Mesenchymal stem cell (in vitro differentiated cells and primary cell): Measurements from ENCODE around the gene RBM12.

Source experiments
- DNase-seq: peaks from one replicate; pipeline ENCODE4 v3.0.0-alpha.2; 2013
- H2AFZ ChIP-seq: one replicate; pipeline ENCODE4 v1.6.1; 2013; ENCODE audit warnings: low read depth, mild to moderate bottlenecking, control low read depth, inconsistent platforms, low read length, moderate library complexity
- H2AK5ac ChIP-seq: 2 replicates; pipeline ENCODE4 v1.6.1; 2013; ENCODE audit warnings: low read length, moderate library complexity, mild to moderate bottlenecking, inconsistent platforms; ENCODE audit not compliant: severe bottlenecking
- H2BK120ac ChIP-seq: one replicate; pipeline ENCODE4 v1.6.1; 2013; ENCODE audit warnings: low read depth, mild to moderate bottlenecking, inconsistent platforms, low read length, moderate library complexity
- H2BK12ac ChIP-seq, 2 experiments: one replicate each; pipeline ENCODE4 v1.6.1; 2013; ENCODE audit warnings: inconsistent platforms in 2 of 2, low read length in 2 of 2, mild to moderate bottlenecking in 2 of 2, moderate library complexity in 2 of 2, control low read depth in 1 of 2
- H2BK15ac ChIP-seq: one replicate; pipeline ENCODE4 v1.6.1; 2013; ENCODE audit warnings: mild to moderate bottlenecking, low read depth, inconsistent platforms; ENCODE audit not compliant: poor library complexity, severe bottlenecking
- H2BK5ac ChIP-seq: 2 replicates; pipeline ENCODE4 v1.6.1; 2013; ENCODE audit warnings: low read depth, mild to moderate bottlenecking, low read length, control low read depth, inconsistent platforms; ENCODE audit not compliant: poor library complexity, severe bottlenecking
- H3K14ac ChIP-seq, 2 experiments: one replicate each; pipeline ENCODE4 v1.6.1; 2013; ENCODE audit warnings: inconsistent platforms in 2 of 2, low read length in 2 of 2, control low read depth in 1 of 2, mild to moderate bottlenecking in 1 of 2, moderate library complexity in 1 of 2
- H3K18ac ChIP-seq, 2 experiments: one replicate each; pipeline ENCODE4 v1.6.1; 2013; ENCODE audit warnings: inconsistent platforms in 2 of 2, low read length in 2 of 2, control low read depth in 1 of 2, low read depth in 1 of 2, mild to moderate bottlenecking in 1 of 2
- H3K23ac ChIP-seq, 2 experiments: one replicate each; pipeline ENCODE4 v1.6.1; 2013; ENCODE audit warnings: inconsistent platforms in 2 of 2, low read length in 2 of 2, mild to moderate bottlenecking in 2 of 2, moderate library complexity in 2 of 2, control low read depth in 1 of 2
- H3K27ac ChIP-seq: 2 replicates; pipeline ENCODE4 v1.5.1; 2013; ENCODE audit warnings: mild to moderate bottlenecking, moderate library complexity, low read length, control low read depth, inconsistent platforms; ENCODE audit not compliant: poor library complexity, severe bottlenecking
- H3K27me3 ChIP-seq, 2 experiments: 2 replicates each; pipeline versions ENCODE4 v1.6.1 to v1.7.0; 2013; ENCODE audit warnings: low read length in 2 of 2, mild to moderate bottlenecking in 2 of 2, moderate library complexity in 2 of 2, control low read depth in 1 of 2, inconsistent platforms in 1 of 2; ENCODE audit not compliant: control insufficient read depth in 1 of 2, insufficient read depth in 1 of 2
- H3K36me3 ChIP-seq, 2 experiments: 2 replicates each; pipeline versions ENCODE4 v1.6.1 to v1.7.0; 2013; ENCODE audit warnings: low read length in 2 of 2, control low read depth in 1 of 2, inconsistent platforms in 1 of 2, low read depth in 1 of 2, mild to moderate bottlenecking in 1 of 2; ENCODE audit not compliant: insufficient read depth in 2 of 2, control insufficient read depth in 1 of 2
- H3K4ac ChIP-seq, 2 experiments: one replicate each; pipeline ENCODE4 v1.6.1; 2013; ENCODE audit warnings: inconsistent platforms in 2 of 2, low read length in 2 of 2, mild to moderate bottlenecking in 2 of 2, moderate library complexity in 2 of 2, control low read depth in 1 of 2, low read depth in 1 of 2
- H3K4me1 ChIP-seq: 2 replicates; pipeline ENCODE4 v1.6.1; 2013; ENCODE audit warnings: low read depth, low read length, control low read depth; ENCODE audit not compliant: control insufficient read depth, insufficient read depth
- H3K4me2 ChIP-seq: 2 replicates; pipeline ENCODE4 v1.6.1; 2013; ENCODE audit warnings: low read length, mild to moderate bottlenecking, inconsistent platforms; ENCODE audit not compliant: poor library complexity, severe bottlenecking
- H3K4me3 ChIP-seq, 2 experiments: 2 replicates each; pipeline versions ENCODE4 v1.5.1 to v1.7.0; 2013; ENCODE audit warnings: low read length in 2 of 2, mild to moderate bottlenecking in 2 of 2, control low read depth in 1 of 2, low read depth in 1 of 2; ENCODE audit not compliant: insufficient read depth in 1 of 2
- H3K79me1 ChIP-seq: replicated peaks from 2 replicates; pipeline ENCODE4 v1.6.1; 2013; ENCODE audit warnings: mild to moderate bottlenecking, control low read depth, low read length, inconsistent platforms; ENCODE audit not compliant: poor library complexity, severe bottlenecking
- H3K9ac ChIP-seq: 2 replicates; pipeline ENCODE4 v1.7.0; 2013; ENCODE audit warnings: mild to moderate bottlenecking, low read length, moderate library complexity
- H3K9me3 ChIP-seq: 2 replicates; pipeline ENCODE4 v1.7.0; 2013; ENCODE audit warnings: mild to moderate bottlenecking, low read length; ENCODE audit not compliant: control insufficient read depth
- H4K8ac ChIP-seq: one replicate; pipeline ENCODE4 v1.6.1; 2013; ENCODE audit warnings: inconsistent platforms, mild to moderate bottlenecking, low read length, moderate library complexity
- H4K91ac ChIP-seq: one replicate; pipeline ENCODE4 v1.6.1; 2013; ENCODE audit warnings: mild to moderate bottlenecking, low read length, inconsistent platforms
- WGBS: methylation state at CpG from one replicate; pipeline ENCODE4 v1.1.7; 2013; ENCODE audit warnings: mixed read lengths; 5-methylcytosine and 5-hydroxymethylcytosine counted together

RBM12 gene

GRCh38 chr20:35650632-35651031 is 14.1 kb downstream of the RBM12 start:
- Histone ChIP-seq H3K27me3 (no peaks in the 10 kb centered on the region), H2BK12ac (no peak overlapping the region), H3K9ac (no peak overlapping the region), H3K4me3 (no peak overlapping the region), H2BK15ac (no peak overlapping the region), H3K4ac (no peak overlapping the region), H2AK5ac (no peak overlapping the region), H2BK5ac (no peak overlapping the region), H3K18ac (no peak overlapping the region), H2BK120ac (no peak overlapping the region), H3K4me1 (peaks cover 2% of the 10 kb centered on the region), H3K23ac (no peak overlapping the region), H2AFZ (no peak overlapping the region), H3K9me3 (no peaks in the 10 kb centered on the region), H3K79me1 (peaks cover 6% of the 10 kb centered on the region), H3K27ac (no peak overlapping the region), H4K91ac (no peak overlapping the region), H3K36me3 (peaks cover 28 to 46% of the 10 kb centered on the region in 2 experiments), H4K8ac (no peak overlapping the region), H3K14ac (no peak overlapping the region), H3K4me2 (no peak overlapping the region)
- WGBS, result no CpG with 5 or more reads among the region's 3 CpGs
- DNase-seq, result no peak

- H3K4ac ChIP-seq, result no peak overlapping the region
- H3K4me3 ChIP-seq, result no peak overlapping the region
- H3K9me3 ChIP-seq, result no peaks in the 10 kb centered on the region
- H2BK15ac ChIP-seq, result no peak overlapping the region
- H3K9ac ChIP-seq, result no peak overlapping the region
- no peak overlapping the region for H4K8ac ChIP-seq
- H2BK5ac ChIP-seq, result no peak overlapping the region
- peaks cover 2% of the 10 kb centered on the region for H3K4me1 ChIP-seq
- H3K79me1 ChIP-seq, result peaks cover 6% of the 10 kb centered on the region
- no peak overlapping the region for H3K4me2 ChIP-seq
- H4K91ac ChIP-seq, result no peak overlapping the region
- H2BK120ac ChIP-seq, result no peak overlapping the region
- no peak overlapping the region for H2AFZ ChIP-seq
- H3K14ac ChIP-seq, result no peak overlapping the region
- no peak overlapping the region for H3K27ac ChIP-seq
- H3K27me3 ChIP-seq, result no peaks in the 10 kb centered on the region
- no peak overlapping the region for H3K23ac ChIP-seq
- no peak for DNase-seq
- H2AK5ac ChIP-seq, result no peak overlapping the region
- H2BK12ac ChIP-seq, result no peak overlapping the region
- peaks cover 14 to 34% of the 10 kb centered on the region in 2 experiments for H3K36me3 ChIP-seq
- no peak overlapping the region for H3K18ac ChIP-seq
These were observed 15.9 kb downstream of the RBM12 start for GRCh38 chr20:35648836-35649235.

- no peak for DNase-seq
- Histone ChIP-seq H2AFZ (no peak overlapping the region), H2BK12ac (no peak overlapping the region), H2BK120ac (no peak overlapping the region), H4K91ac (no peak overlapping the region), H3K4ac (no peak overlapping the region), H3K27ac (no peak overlapping the region), H3K9me3 (no peaks in the 10 kb centered on the region), H3K18ac (no peak overlapping the region), H3K4me3 (no peak overlapping the region), H3K14ac (no peak overlapping the region), H3K36me3 (peaks cover 9 to 16% of the 10 kb centered on the region in 2 experiments), H3K9ac (no peak overlapping the region), H4K8ac (no peak overlapping the region), H2BK5ac (no peak overlapping the region), H3K79me1 (peaks cover 20% of the 10 kb centered on the region), H2BK15ac (no peak overlapping the region), H2AK5ac (no peak overlapping the region), H3K23ac (no peak overlapping the region), H3K4me1 (no peaks in the 10 kb centered on the region), H3K27me3 (no peaks in the 10 kb centered on the region), H3K4me2 (no peak overlapping the region)
- WGBS, result 90% methylated on average over 2 of the region's 2 CpGs
These were observed 19.9 kb downstream of the RBM12 start for GRCh38 chr20:35644806-35645205.

- Histone ChIP-seq H4K91ac (no peak overlapping the region), H3K23ac (no peak overlapping the region), H3K9me3 (no peaks in the 10 kb centered on the region), H2AFZ (no peak overlapping the region), H3K9ac (no peak overlapping the region), H3K4me1 (no peaks in the 10 kb centered on the region), H2AK5ac (no peak overlapping the region), H3K14ac (no peak overlapping the region), H3K27ac (no peak overlapping the region), H3K36me3 (peaks cover 9 to 16% of the 10 kb centered on the region in 2 experiments), H3K4ac (no peak overlapping the region), H3K79me1 (peaks cover 20% of the 10 kb centered on the region), H2BK5ac (no peak overlapping the region), H3K27me3 (no peaks in the 10 kb centered on the region), H3K4me3 (no peak overlapping the region), H3K18ac (no peak overlapping the region), H2BK12ac (no peak overlapping the region), H2BK15ac (no peak overlapping the region), H2BK120ac (no peak overlapping the region), H4K8ac (no peak overlapping the region), H3K4me2 (no peak overlapping the region)
- 98% methylated on average over 7 of the region's 7 CpGs for WGBS
- DNase-seq, result no peak
These were observed 21.7 kb downstream of the RBM12 start for GRCh38 chr20:35643045-35643444.
